Erythroblast (primary cell): ENCODE data around the gene SUCNR1.

Experiments used
- GATA1 ChIP-seq: IDR thresholded peaks from 2 replicates; pipeline ENCODE4 v1.6.1; 2011; ENCODE audit warnings: low read depth, mild to moderate bottlenecking, control low read depth, low read length, moderate library complexity
- POLR2A ChIP-seq: IDR thresholded peaks from 2 replicates; pipeline ENCODE4 v1.6.1; 2011; ENCODE audit warnings: mild to moderate bottlenecking, low read length

- no peak for TF ChIP-seq POLR2A
- no peak for TF ChIP-seq GATA1
Observed at GRCh38 chr3:151923901-151924300, 50.5 kb downstream of the SUCNR1 start.
